Medulla oblongata (tissue), 1 donor: ENCODE measurements around the gene PRKCE.
"Not testable (repeated sequence)": the region's sequence is repeated elsewhere in the genome, so short reads cannot be mapped to it uniquely, and the experiment has no call there.

Experiments
- DNase-seq: peaks from one replicate; pipeline ENCODE4 v3.0.0-alpha.2; 2015; ENCODE audit errors: extremely low spot score

Gene PRKCE

GRCh38 chr2:45669032-45669486 is 17.6 kb downstream of the PRKCE start:
- no peak for DNase-seq

DNA sequence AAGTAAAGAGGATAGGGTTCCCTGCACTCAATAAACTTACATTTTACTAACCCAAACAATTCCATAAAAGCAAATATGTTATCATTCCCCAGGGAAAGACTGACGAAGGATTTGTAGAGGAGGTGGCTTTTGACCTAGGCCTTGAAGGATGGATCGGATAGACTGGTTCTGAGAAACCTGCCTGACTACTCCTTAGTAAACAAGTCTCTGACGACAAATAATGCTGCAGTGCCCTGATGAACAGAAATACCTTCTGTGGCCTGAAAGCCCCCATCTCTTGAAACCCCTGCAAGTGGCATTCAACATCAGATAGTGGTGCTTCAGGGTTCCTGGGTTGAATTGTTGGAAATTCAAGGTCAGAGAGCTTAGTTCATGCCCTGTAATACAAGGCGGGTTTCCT is 19.2 kb downstream of the PRKCE start:
- no peak for DNase-seq

DNA sequence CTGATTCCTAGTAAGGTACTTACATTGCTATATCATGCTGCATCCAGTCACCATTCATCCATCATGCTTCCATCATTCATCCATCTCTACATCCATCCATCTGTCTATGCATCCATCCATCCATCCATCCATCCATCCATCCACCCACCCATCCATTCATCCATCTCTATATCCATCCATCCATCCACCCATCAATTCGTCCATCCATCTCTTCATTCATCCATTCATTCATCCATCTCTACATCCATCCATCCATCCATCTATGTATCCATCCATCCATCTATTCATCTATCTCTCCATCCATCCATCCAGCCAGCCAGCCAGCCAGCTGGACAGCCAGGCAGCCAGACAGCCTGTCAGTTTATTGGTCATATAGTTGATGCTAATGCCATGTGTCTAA is 20.7 kb downstream of the PRKCE start:
- no peak for DNase-seq

DNA sequence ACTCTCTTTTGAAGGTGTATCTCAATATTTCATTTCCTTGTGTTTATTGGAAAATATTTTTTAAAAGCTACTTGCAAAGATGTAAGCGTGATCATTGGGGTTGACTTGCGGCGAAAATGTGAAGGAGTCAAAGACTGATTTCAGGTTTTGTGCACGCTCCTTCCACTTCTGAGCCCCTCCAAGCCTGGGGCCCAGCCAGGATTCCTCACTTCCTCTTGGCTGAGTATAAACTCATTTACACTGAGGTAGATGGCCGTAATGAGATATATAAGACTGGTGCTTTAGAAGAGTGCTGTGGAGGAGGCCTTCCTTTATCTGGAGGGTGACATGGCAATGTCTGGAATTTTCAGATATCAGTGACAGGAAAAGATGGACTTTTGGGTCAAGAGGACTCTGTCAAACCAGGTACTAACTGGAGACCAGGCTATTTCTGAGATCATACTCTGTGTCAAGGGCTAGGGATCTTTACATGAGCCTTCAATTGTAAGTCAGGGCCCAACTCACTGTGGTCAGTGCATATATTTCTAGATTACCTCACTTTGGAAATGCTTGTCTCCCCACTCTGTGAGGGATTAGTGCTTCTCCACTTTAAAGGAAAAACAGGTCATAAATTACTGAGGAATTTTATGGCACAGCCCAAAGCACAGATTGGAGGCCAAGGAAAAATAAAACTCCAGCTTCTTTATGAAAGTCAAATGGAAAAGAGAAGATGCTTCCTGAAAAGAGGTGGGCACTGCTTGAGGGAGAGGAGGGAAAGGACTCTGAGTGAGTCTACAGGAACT is 22.8 kb downstream of the PRKCE start:
- no peak for DNase-seq

- DNase-seq = no peak
These were observed 23.9 kb downstream of the PRKCE start for GRCh38 chr2:45675263-45675812.

GRCh38 chr2:45676088-45676487 is 24.6 kb downstream of the PRKCE start:
- no peak for DNase-seq

DNA sequence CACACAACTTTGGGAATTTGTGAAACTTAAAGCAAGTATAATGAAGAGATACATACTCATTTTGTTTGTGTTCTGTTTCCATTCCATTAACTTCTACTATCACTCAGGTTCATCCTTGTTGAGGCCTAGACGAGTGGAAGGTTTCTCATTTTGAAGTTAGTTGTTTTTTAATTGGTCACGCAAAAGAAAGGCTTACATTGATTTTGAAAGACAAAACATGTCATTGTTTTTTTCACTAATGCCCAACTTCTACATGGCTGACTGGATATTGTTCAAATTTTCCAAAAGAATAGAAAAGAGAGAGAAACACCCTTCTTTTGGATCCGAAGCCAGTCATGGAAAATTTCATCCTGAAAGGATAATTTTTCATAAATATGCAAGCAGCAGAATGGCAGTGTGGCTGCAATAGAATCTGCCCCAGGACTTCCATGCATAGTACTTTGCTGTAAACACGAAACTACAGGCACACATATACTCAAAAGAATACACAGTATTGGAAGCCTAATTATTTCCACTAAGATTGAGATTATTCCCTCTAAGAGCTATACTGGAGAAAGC is 27.4 kb downstream of the PRKCE start:
- DNase-seq = peak; percentile 26

GRCh38 chr2:45680351-45680967 is 29.0 kb downstream of the PRKCE start:
- DNase-seq = no peak

- no peak for DNase-seq
These were observed 30.2 kb downstream of the PRKCE start for GRCh38 chr2:45681675-45682074.

- no peak for DNase-seq
These were observed 31.8 kb downstream of the PRKCE start for GRCh38 chr2:45683292-45683691.

GRCh38 chr2:45684756-45685155 is 33.3 kb downstream of the PRKCE start:
- no peak for DNase-seq

DNA sequence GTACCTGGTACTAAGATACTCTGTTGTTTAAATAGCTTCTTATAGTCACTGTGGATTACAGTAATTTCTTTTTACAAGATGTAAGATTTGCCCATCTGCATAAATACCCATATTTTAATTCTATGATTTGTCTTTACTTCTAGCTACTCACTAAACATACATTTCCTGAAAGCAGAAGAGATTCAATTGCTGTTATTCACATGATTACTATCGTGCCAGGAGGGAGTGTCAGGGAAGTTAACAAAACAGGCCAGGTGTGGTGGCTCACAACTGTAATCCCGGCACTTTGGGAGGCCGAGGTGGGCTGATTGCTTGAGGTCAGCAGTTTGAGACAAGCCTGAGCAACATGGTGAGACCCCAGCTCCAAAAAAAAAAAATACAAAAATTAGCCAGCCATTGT is 33.8 kb downstream of the PRKCE start:
- no peak for DNase-seq

GRCh38 chr2:45687964-45688363 is 36.5 kb downstream of the PRKCE start:
- no peak for DNase-seq

GRCh38 chr2:45688479-45689298 is 37.2 kb downstream of the PRKCE start:
- no peak for DNase-seq

- peak; percentile 38 for DNase-seq
These were observed 38.8 kb downstream of the PRKCE start for GRCh38 chr2:45690231-45690630.

DNA sequence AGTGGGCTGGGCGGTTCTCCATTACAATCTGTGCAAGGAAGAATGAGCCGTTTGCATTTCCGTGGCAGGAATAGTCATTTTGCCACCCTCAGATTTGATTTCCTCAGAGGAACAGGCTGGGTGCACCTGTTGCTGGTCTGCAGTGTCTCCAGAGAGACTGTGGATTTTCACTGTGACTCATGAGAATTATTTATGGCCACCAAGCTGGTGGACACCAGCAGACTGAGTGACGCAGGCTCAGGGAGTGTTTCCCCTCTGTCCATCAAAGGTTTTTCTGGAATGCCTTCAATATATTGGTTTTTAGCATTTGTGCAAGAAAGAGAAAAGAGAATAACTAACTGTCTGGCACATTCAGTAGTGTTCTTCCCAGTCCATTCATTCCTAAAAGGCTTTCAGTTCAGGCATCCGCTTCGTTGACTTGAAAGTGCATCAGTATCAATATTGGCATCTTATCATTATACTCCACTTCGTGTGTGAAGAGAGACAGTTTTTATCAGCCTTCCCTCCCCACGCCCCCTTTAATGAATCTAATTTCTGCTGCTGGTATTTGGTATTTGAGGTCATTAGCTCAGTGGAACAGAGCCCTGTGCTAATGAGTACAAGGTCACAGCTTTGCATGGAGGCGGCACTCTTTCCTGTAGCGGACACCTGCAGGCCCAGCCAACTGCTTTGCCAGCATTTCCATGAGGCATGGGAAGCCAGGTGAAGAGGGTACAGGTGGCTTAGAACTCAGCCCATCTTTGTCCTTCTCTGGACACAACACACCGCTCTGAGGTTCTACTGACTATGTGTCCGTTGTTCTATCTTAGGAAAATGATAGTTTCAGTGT is 39.9 kb downstream of the PRKCE start:
- peak; percentile 12 for DNase-seq

- DNase-seq = no peak
These were observed 41.1 kb downstream of the PRKCE start for GRCh38 chr2:45692566-45692965.

GRCh38 chr2:45695480-45696007 is 44.1 kb downstream of the PRKCE start:
- not testable (repeated sequence) for DNase-seq

DNA sequence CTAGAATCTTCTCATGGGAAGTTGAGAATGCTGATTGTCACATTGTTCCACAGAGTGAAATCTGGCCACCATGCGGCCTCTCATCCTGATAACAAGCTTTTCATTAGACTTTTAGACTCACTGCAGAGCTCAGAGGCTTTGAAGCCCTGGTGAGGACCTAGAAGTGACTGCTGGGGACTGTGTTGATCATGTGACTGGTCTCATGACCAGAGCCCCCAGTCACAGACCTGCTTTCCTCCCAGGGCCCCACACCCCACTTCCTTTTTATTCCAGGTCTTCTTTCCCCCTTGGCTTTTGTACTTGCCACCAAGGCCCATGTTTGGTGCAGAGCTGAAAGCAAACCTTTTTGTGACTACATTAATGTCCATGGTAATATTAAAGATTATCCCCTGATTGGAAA is 45.2 kb downstream of the PRKCE start:
- DNase-seq = no peak

GRCh38 chr2:45697190-45697589 is 45.7 kb downstream of the PRKCE start:
- DNase-seq = no peak

DNA sequence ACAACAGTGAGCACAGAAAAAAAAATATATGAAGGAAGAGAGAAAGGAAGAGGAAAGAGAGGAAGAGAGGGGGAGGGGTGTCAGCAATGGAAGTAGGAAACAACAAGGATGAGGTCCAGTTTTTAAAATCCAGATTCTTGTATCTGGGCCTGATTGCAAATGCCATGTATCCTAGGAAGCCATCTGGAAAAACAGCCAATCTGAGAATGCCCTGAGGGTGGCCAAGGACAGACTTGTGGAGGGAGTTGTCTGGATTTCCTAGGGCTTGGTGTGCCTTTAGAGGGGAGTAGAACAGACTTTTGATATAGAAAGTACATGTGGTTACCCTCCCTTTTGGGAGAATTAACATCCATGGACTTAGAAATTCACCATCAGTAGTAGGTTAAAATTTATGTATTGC is 47.1 kb downstream of the PRKCE start:
- no peak for DNase-seq
